Measurements from ENCODE around the gene FLT3LG. TPM values are rescaled to one million over a fixed set of nuclear protein-coding genes. Genes with fewer than 3 reads are reported as not detected.
A peak's percentile ranks its signal among the peaks of the same experiment; 100 is the strongest.

Gene FLT3LG
- total and polyA plus RNA-seq, 2 of the 8 experiments (the other 6 are each of a cell fraction or from before 2014, with no cell fraction given) = 1.6 to 3.2 TPM

- peak; percentile 68 for TF ChIP-seq USF2 (IDR thresholded peaks at IDR 0.05; ENCODE audit: low read length)
- TF ChIP-seq MAFK (IDR thresholded peaks at IDR 0.05; ENCODE audit: low read depth, low read length) = no peak
- TF ChIP-seq SIX5 (IDR thresholded peaks at IDR 0.05; ENCODE audit: low read depth, low read length) = no peak
- no peak for TF ChIP-seq YY1 (IDR thresholded peaks at IDR 0.05; ENCODE audit: low read depth, low read length)
- no peak for TF ChIP-seq FOSL1 (IDR thresholded peaks at IDR 0.05; ENCODE audit: insufficient read depth, low read depth, low read length)
- TF ChIP-seq JUND (IDR thresholded peaks at IDR 0.05; ENCODE audit: low read length) = no peak
- TF ChIP-seq SP1 (IDR thresholded peaks at IDR 0.05; ENCODE audit: low read depth, low read length) = 0 out of 2 replicates have a peak, but pooled peaks have one; percentile 21
- TF ChIP-seq POLR2A (IDR thresholded peaks at IDR 0.05; ENCODE audit: control extremely low read depth in 1 of 2, low read depth in 2 of 2, low read length in 2 of 2) = peak in 1 of 2 experiments; percentile 75; a peak in 2 of 3 replicates
- peak in 1 of 2 experiments; percentile 65; a peak in 1 of 4 replicates for TF ChIP-seq SIN3A (conservative IDR thresholded peaks at IDR 0.05 in 1 of 2, IDR thresholded peaks at IDR 0.05 in 1 of 2; ENCODE audit: low read depth in 1 of 2, low read length in 2 of 2)
- no peak for TF ChIP-seq BACH1 (IDR thresholded peaks at IDR 0.05; ENCODE audit: low read length)
- no peak for TF ChIP-seq CREB1 (IDR thresholded peaks at IDR 0.05)
- TF ChIP-seq BCL11A (IDR thresholded peaks at IDR 0.05; ENCODE audit: low read depth in 2 of 2, low read length in 2 of 2) = no peak
- peak; percentile 53; the same call in 1 of the 2 replicates for TF ChIP-seq TAF1 (IDR thresholded peaks at IDR 0.05; ENCODE audit: low read depth, low read length)
- TF ChIP-seq ATF3 (IDR thresholded peaks at IDR 0.05; ENCODE audit: insufficient read depth, low read depth, low read length) = peak; percentile 50; the same call in 1 of the 2 replicates
- no peak for TF ChIP-seq KDM1A (IDR thresholded peaks at IDR 0.05; ENCODE audit: borderline replicate concordance, low read length)
- no peak; the same call in 1 of the 2 replicates for TF ChIP-seq TBP (IDR thresholded peaks at IDR 0.05; ENCODE audit: low read depth, low read length)
Observed at GRCh38 chr19:49512970-49513745, 39.1 kb downstream of the FLT3LG start (continued).

Measured in H1 (cell line).